Measurements from ENCODE around the gene ZNF277.

DNA sequence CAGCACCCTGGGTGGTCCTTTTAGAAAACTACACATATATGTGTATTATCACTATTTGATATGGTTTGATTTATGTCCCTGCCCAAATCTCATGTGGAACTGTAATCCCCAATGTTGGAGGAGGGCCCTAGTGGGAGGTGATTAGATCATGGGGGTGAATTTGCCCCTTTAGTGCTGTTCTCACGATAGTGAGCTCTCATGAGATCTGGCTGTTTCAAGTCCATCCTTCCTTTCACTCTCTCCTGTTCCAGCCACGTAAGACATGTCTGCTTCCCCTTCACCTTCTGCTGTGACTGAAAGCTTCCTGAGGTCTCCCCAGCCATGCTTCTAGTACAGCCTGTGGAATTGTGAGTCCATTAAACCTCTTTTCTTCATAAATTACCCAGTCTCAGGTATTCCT lies 37.6 kb upstream of the ZNF277 start:
- TF ChIP-seq, protein P1, sequence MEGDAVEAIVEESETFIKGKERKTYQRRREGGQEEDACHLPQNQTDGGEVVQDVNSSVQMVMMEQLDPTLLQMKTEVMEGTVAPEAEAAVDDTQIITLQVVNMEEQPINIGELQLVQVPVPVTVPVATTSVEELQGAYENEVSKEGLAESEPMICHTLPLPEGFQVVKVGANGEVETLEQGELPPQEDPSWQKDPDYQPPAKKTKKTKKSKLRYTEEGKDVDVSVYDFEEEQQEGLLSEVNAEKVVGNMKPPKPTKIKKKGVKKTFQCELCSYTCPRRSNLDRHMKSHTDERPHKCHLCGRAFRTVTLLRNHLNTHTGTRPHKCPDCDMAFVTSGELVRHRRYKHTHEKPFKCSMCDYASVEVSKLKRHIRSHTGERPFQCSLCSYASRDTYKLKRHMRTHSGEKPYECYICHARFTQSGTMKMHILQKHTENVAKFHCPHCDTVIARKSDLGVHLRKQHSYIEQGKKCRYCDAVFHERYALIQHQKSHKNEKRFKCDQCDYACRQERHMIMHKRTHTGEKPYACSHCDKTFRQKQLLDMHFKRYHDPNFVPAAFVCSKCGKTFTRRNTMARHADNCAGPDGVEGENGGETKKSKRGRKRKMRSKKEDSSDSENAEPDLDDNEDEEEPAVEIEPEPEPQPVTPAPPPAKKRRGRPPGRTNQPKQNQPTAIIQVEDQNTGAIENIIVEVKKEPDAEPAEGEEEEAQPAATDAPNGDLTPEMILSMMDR (IDR thresholded peaks at IDR 0.05) = no peak
- no peak for TF ChIP-seq POLR2A (IDR thresholded peaks at IDR 0.05)
